ENCODE measurements around the gene FNDC4. TPM values are rescaled to one million over a fixed set of nuclear protein-coding genes. Genes with fewer than 3 reads are reported as not detected.

Gene FNDC4
- total RNA-seq, 4 donors from 2014 or later: 24.0 to 82.0 (median 52.2) TPM

GRCh38 chr2:27493948-27494283 lies 1.1 kb downstream of the FNDC4 start:
- DNase-seq (ENCODE audit: low spot score): no peak
- ATAC-seq (ENCODE audit: low FRiP score): no peak
- TF ChIP-seq CTCF (IDR thresholded peaks at IDR 0.05): no peak

- DNase-seq (ENCODE audit: low spot score) (no peak), ATAC-seq (ENCODE audit: low FRiP score) (no peak)
- TF ChIP-seq CTCF (IDR thresholded peaks at IDR 0.05): no peak
Observed at GRCh38 chr2:27492557-27492956, 2.4 kb downstream of the FNDC4 start.

GRCh38 chr2:27489498-27490397 lies 5.3 kb downstream of the FNDC4 start, which contains the start of gene IFT172:
Gene IFT172 (minus strand): TSS chr2:27489743. CDS start chr2:27489653, 90 bp downstream.
- DNase-seq (ENCODE audit: low spot score): peak; percentile 99
- peak; percentile 95 for ATAC-seq (ENCODE audit: low FRiP score)
- TF ChIP-seq CTCF (IDR thresholded peaks at IDR 0.05): no peak

- ATAC-seq (ENCODE audit: low FRiP score) (peak; percentile 26), DNase-seq (ENCODE audit: low spot score) (no peak)
- no peak for TF ChIP-seq CTCF (IDR thresholded peaks at IDR 0.05)
Observed at GRCh38 chr2:27489118-27489497, 5.9 kb downstream of the FNDC4 start.

- TF ChIP-seq CTCF (IDR thresholded peaks at IDR 0.05): no peak
- DNase-seq (ENCODE audit: low spot score): no peak
- ATAC-seq (ENCODE audit: low FRiP score): no peak
Observed at GRCh38 chr2:27485496-27485895, 9.5 kb downstream of the FNDC4 start.

GRCh38 chr2:27471961-27472360 lies 23.0 kb downstream of the FNDC4 start:
- no peak for TF ChIP-seq CTCF (IDR thresholded peaks at IDR 0.05)
- DNase-seq (ENCODE audit: low spot score) (no peak), ATAC-seq (ENCODE audit: low FRiP score) (no peak)

GRCh38 chr2:27464443-27464842 lies 30.6 kb downstream of the FNDC4 start:
- DNase-seq (ENCODE audit: low spot score) (no peak), ATAC-seq (ENCODE audit: low FRiP score) (no peak)
- no peak for TF ChIP-seq CTCF (IDR thresholded peaks at IDR 0.05)

Data from omental fat pad (tissue), 4 donors.